ENCODE results near the gene FNDC3B. TPM values are rescaled to one million over a fixed set of nuclear protein-coding genes. Genes with fewer than 3 reads are reported as not detected.
A peak's percentile ranks its signal among the peaks of the same experiment; 100 is the strongest.

Gene FNDC3B
- total and polyA plus RNA-seq, 10 donors, result 3.1 to 149 (median 103) TPM

- 80 to 93% (median 89%) methylated on average over 1 of the region's 1 CpG for WGBS, 5 donors
- H3K27me3 ChIP-seq (replicated peaks in 1 of 7), result no peaks in the 10 kb centered on the region
- DNase-seq, result no peak
- peak overlapping the region in 7 of 8 donors; percentile 75 to 92 (median 84) for H3K27ac ChIP-seq
- peaks cover 0 to 6% (median 0%) of the 10 kb centered on the region in 6 donors for H3K36me3 ChIP-seq
- peak overlapping the region in 1 of 8 donors; percentile 57 for H3K4me3 ChIP-seq
- intact Hi-C loops (cut with DNase I; ENCODE audit: low total_unique reads), result no loop called here
- peaks cover 11 to 100% (median 68%) of the 10 kb centered on the region in 6 donors for H3K4me1 ChIP-seq
- TF ChIP-seq POLR2AphosphoS5 (IDR thresholded peaks at IDR 0.05), result no peak
- TF ChIP-seq CTCF (IDR thresholded peaks at IDR 0.05 in 8 of 11, conservative IDR thresholded peaks at IDR 0.05 in 3 of 11), result no peak
- TF ChIP-seq POLR2A (IDR thresholded peaks at IDR 0.05), result no peak
- no peaks in the 10 kb centered on the region for H3K9me3 ChIP-seq
Observed at GRCh38 chr3:172131746-172132145, 92.4 kb downstream of the FNDC3B start.

- Histone ChIP-seq H3K27me3 (replicated peaks in 1 of 7) (no peaks in the 10 kb centered on the region), H3K4me3 (peak overlapping the region in 1 of 8 donors; percentile 57), H3K4me1 (peaks cover 7 to 100% (median 68%) of the 10 kb centered on the region in 6 donors), H3K9me3 (no peaks in the 10 kb centered on the region), H3K36me3 (peaks cover 0 to 6% (median 0%) of the 10 kb centered on the region in 6 donors), H3K27ac (peak overlapping the region in 7 of 8 donors; percentile 75 to 92 (median 84))
- intact Hi-C loops (cut with DNase I; ENCODE audit: low total_unique reads), result no loop called here
- no peak for TF ChIP-seq POLR2AphosphoS5 (IDR thresholded peaks at IDR 0.05)
- TF ChIP-seq CTCF (IDR thresholded peaks at IDR 0.05 in 8 of 11, conservative IDR thresholded peaks at IDR 0.05 in 3 of 11), result no peak
- TF ChIP-seq POLR2A (IDR thresholded peaks at IDR 0.05), result no peak
- 52 to 74% (median 56%) methylated on average over 4 of the region's 4 CpGs for WGBS, 5 donors
- DNase-seq, result no peak
Observed at GRCh38 chr3:172132159-172132586, 92.8 kb downstream of the FNDC3B start.

GRCh38 chr3:172132721-172133311 is 93.4 kb downstream of the FNDC3B start:
- WGBS, 5 donors, result 88 to 97% (median 95%) methylated on average over 3 of the region's 3 CpGs
- Histone ChIP-seq H3K27ac (peak overlapping the region in 7 of 8 donors; percentile 75 to 92 (median 84)), H3K4me3 (peak overlapping the region in 1 of 8 donors; percentile 57), H3K4me1 (peaks cover 9 to 100% (median 69%) of the 10 kb centered on the region in 6 donors), H3K9me3 (no peaks in the 10 kb centered on the region), H3K36me3 (peaks cover 0 to 6% (median 0%) of the 10 kb centered on the region in 6 donors), H3K27me3 (replicated peaks in 1 of 7) (no peaks in the 10 kb centered on the region)
- intact Hi-C loops (cut with DNase I; ENCODE audit: low total_unique reads), result no loop called here
- TF ChIP-seq POLR2A (IDR thresholded peaks at IDR 0.05), result no peak
- no peak for DNase-seq

GRCh38 chr3:172133838-172134237 is 94.5 kb downstream of the FNDC3B start:
- H3K9me3 ChIP-seq, result no peaks in the 10 kb centered on the region
- 85 to 99% (median 88%) methylated on average over 4 of the region's 4 CpGs for WGBS, 5 donors
- TF ChIP-seq POLR2A (IDR thresholded peaks at IDR 0.05) (no peak), CTCF (IDR thresholded peaks at IDR 0.05 in 8 of 11, conservative IDR thresholded peaks at IDR 0.05 in 3 of 11) (no peak), POLR2AphosphoS5 (IDR thresholded peaks at IDR 0.05) (no peak)
- peak overlapping the region in 1 of 8 donors; percentile 17 for H3K4me3 ChIP-seq
- DNase-seq, result no peak
- peaks cover 19 to 100% (median 74%) of the 10 kb centered on the region in 6 donors for H3K4me1 ChIP-seq
- intact Hi-C loops (cut with DNase I; ENCODE audit: low total_unique reads), result no loop called here
- H3K27me3 ChIP-seq (replicated peaks in 1 of 7), result no peaks in the 10 kb centered on the region
- peaks cover 0 to 6% (median 0%) of the 10 kb centered on the region in 6 donors for H3K36me3 ChIP-seq
- H3K27ac ChIP-seq, result peak overlapping the region in 7 of 8 donors; percentile 44 to 92 (median 84)
